ENCODE measurements around the gene RNASE4.
A peak's percentile ranks its signal among the peaks of the same experiment; 100 is the strongest.
"Not testable (repeated sequence)": the region's sequence is repeated elsewhere in the genome, so short reads cannot be mapped to it uniquely, and the experiment has no call there.

The RNASE4 gene, protein sequence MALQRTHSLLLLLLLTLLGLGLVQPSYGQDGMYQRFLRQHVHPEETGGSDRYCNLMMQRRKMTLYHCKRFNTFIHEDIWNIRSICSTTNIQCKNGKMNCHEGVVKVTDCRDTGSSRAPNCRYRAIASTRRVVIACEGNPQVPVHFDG

DNA sequence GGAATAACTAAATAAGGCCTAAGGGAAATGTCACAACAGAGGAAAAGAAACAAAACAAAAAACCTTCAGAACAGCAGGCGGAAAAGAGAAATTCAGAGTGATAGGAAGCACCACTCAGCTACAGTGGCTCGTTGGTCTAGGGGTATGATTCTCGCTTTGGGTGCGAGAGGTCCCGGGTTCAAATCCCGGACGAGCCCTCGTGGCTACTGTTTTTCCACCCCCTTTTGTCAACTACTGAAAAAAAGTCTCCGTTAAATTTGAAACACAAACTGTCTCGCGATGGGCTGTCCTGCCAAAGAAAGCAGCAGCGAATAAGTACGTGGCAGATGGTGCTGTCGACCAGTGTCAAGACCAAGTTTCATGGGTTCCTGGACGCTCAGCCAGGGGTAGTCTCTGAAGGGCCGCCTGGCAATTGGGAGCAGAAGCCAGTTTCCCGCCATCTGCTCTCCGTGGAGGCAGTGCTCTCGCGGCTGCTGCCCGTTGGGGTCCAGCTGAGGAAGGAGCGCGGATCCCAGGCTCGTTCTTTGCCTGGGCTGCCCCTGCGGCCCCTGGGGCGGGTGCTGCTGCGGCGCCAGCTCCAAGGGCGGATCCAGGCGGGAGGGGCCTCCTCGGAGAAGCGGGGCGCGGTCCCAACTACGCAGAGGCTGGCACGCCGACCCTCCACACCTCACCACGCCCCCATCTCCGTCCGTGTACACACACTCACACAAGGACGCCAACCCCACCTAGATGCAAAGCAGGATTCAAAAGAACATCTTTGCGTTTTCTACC, at the start of gene RNASE4:
Gene RNASE4 (plus strand): TSS at position 670 of the 771 bp plus-strand sequence. CDS start 14,812 bp downstream, outside the sequence.
- H3K4me3 ChIP-seq (replicated peaks; ENCODE audit: low read depth, low read length) = peak within 1 kb of the TSS; percentile 77
- no peaks in the 10 kb centered on the region for H3K36me3 ChIP-seq (ENCODE audit: control insufficient read depth, insufficient read depth, low read length)
- H3K27me3 ChIP-seq (replicated peaks; ENCODE audit: control insufficient read depth, insufficient read depth, low read length) = no peaks in the 10 kb centered on the region
- DNase-seq (ENCODE audit: extremely low read depth, insufficient read length) = peak; percentile 84
- TF ChIP-seq, protein P1, sequence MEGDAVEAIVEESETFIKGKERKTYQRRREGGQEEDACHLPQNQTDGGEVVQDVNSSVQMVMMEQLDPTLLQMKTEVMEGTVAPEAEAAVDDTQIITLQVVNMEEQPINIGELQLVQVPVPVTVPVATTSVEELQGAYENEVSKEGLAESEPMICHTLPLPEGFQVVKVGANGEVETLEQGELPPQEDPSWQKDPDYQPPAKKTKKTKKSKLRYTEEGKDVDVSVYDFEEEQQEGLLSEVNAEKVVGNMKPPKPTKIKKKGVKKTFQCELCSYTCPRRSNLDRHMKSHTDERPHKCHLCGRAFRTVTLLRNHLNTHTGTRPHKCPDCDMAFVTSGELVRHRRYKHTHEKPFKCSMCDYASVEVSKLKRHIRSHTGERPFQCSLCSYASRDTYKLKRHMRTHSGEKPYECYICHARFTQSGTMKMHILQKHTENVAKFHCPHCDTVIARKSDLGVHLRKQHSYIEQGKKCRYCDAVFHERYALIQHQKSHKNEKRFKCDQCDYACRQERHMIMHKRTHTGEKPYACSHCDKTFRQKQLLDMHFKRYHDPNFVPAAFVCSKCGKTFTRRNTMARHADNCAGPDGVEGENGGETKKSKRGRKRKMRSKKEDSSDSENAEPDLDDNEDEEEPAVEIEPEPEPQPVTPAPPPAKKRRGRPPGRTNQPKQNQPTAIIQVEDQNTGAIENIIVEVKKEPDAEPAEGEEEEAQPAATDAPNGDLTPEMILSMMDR (IDR thresholded peaks at IDR 0.05; ENCODE audit: insufficient read depth, low read length, poor library complexity, severe bottlenecking) = no peak

DNA sequence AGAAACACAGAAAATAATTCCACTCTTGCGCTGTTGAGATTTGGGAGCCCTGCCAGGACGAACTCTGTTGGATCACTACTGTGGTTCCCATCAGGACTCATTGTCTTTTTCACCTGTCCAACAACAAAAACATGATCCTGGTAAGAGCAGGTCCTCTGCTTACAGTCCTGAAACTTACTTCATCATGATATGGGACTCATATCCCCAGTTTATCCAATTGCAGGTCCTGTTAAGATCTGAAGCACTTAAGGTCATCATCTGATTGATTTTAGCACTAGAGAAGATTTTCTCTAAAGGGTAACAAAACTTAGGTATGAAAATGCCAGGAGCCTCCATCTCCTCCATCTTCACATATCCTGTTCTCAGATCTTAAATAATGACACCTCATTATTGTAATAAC, 42.8 kb upstream of the RNASE4 start, which contains the start of gene OR6S1:
Gene OR6S1 (minus strand): TSS at position 101 of the 400 bp plus-strand sequence. CDS start 0 bp downstream, at position 101.
- Histone ChIP-seq H3K27me3 (replicated peaks; ENCODE audit: control insufficient read depth, insufficient read depth, low read length) (no peaks in the 10 kb centered on the region), H3K36me3 (ENCODE audit: control insufficient read depth, insufficient read depth, low read length) (no peaks in the 10 kb centered on the region), H3K4me3 (replicated peaks; ENCODE audit: low read depth, low read length) (no peak within 1 kb of the TSS)
- DNase-seq (ENCODE audit: extremely low read depth, insufficient read length) = no peak
- TF ChIP-seq, protein P1 (IDR thresholded peaks at IDR 0.05; ENCODE audit: insufficient read depth, low read length, poor library complexity, severe bottlenecking) = no peak

DNA sequence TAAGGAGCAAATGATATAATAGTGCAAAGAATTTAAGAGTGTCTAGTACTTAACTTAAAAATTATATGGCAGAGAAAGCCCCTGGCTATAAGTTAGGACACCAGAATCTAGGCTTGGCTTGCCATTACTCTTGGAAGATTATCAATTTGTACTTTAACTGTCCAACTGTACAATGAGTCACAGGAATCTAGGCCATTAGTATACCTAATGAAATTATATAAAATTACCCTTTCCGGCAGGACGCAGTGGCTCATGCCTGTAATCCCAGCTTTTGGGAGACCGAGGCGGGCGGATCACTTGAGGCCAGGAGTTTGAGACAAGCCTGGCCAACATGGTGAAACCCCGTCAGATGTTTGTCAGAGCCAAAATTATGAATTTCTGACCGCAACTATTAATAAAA, 42.2 kb upstream of the RNASE4 start:
- TF ChIP-seq, protein P1 (IDR thresholded peaks at IDR 0.05; ENCODE audit: insufficient read depth, low read length, poor library complexity, severe bottlenecking) = no peak
- no peak overlapping the region for H3K4me3 ChIP-seq (replicated peaks; ENCODE audit: low read depth, low read length)
- H3K36me3 ChIP-seq (ENCODE audit: control insufficient read depth, insufficient read depth, low read length) = no peaks in the 10 kb centered on the region
- no peaks in the 10 kb centered on the region for H3K27me3 ChIP-seq (replicated peaks; ENCODE audit: control insufficient read depth, insufficient read depth, low read length)
- no peak for DNase-seq (ENCODE audit: extremely low read depth, insufficient read length)

DNA sequence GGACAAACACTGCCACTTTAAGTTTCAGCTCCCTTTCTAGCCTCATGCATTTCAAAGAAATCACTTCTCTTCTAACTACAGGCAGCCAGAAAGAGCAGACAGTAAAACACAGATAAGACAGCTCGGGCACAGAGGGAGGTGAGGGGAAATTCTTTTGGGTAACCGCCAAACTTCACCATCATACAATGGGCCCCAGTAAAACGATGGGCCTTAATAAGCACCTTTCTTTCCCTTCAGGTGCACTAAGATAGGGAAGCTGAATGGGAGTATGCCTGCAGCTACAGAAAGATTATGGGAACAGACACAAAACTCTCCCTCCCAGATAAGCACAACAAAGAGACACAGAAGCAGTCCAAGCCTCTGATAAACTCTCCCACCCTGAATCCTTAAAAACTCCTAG, 41.6 kb upstream of the RNASE4 start:
- DNase-seq (ENCODE audit: extremely low read depth, insufficient read length); H3K4me3 ChIP-seq (replicated peaks; ENCODE audit: low read depth, low read length); H3K36me3 ChIP-seq (ENCODE audit: control insufficient read depth, insufficient read depth, low read length); H3K27me3 ChIP-seq (replicated peaks; ENCODE audit: control insufficient read depth, insufficient read depth, low read length): not testable (repeated sequence)

DNA sequence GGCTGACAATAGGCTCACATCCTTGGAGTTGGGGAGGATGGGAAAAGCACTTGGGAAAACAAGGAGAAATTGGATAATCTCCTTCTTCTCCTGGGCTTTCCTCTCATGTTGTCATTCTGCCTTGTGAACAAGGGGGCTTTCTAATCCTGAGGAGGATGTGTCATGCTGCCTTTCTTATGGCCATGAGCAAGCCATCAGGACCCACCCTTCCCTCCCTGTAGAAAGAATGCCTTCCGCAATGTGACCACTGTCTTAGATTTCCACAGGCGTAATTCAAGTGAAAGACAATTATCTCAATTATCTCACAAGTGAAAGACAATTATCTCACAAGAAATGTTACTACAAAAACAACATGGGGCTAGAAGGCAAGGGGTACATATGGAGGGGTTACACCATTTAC, 39.8 kb upstream of the RNASE4 start:
- no peak for DNase-seq (ENCODE audit: extremely low read depth, insufficient read length)
- Histone ChIP-seq H3K27me3 (replicated peaks; ENCODE audit: control insufficient read depth, insufficient read depth, low read length) (no peaks in the 10 kb centered on the region), H3K4me3 (replicated peaks; ENCODE audit: low read depth, low read length) (no peak overlapping the region), H3K36me3 (ENCODE audit: control insufficient read depth, insufficient read depth, low read length) (no peaks in the 10 kb centered on the region)
- TF ChIP-seq, protein P1 (IDR thresholded peaks at IDR 0.05; ENCODE audit: insufficient read depth, low read length, poor library complexity, severe bottlenecking) = no peak

DNA sequence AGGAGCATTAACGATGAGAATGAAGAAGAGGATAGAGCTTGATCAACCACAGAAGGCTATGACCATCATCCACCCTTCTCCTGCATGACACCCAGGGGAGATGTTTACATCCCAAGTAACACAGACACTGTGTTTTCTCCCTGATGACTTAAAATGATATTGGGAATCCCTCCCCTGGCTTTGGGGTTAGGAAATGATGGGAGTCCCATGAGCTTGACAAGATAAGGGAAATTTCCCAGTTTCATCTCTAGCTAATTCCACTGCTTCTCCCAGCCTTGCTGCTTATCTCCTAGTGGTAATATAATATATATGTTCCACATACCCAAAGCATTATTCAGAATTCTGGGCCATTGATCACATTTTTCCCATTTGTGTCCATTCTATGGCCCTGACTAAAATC, 38.9 kb upstream of the RNASE4 start:
- TF ChIP-seq, protein P1 (IDR thresholded peaks at IDR 0.05; ENCODE audit: insufficient read depth, low read length, poor library complexity, severe bottlenecking) = no peak
- H3K36me3 ChIP-seq (ENCODE audit: control insufficient read depth, insufficient read depth, low read length) = no peaks in the 10 kb centered on the region
- no peak overlapping the region for H3K4me3 ChIP-seq (replicated peaks; ENCODE audit: low read depth, low read length)
- DNase-seq (ENCODE audit: extremely low read depth, insufficient read length) = no peak
- no peaks in the 10 kb centered on the region for H3K27me3 ChIP-seq (replicated peaks; ENCODE audit: control insufficient read depth, insufficient read depth, low read length)
